Measurements from ENCODE around the gene CD9. TPM values are rescaled to one million over a fixed set of nuclear protein-coding genes. Genes with fewer than 3 reads are reported as not detected.

Gene CD9
- total and polyA plus RNA-seq, 2 of the 8 experiments (the other 6 are each of a cell fraction or from before 2014, with no cell fraction given), result 168 to 319 TPM

DNA sequence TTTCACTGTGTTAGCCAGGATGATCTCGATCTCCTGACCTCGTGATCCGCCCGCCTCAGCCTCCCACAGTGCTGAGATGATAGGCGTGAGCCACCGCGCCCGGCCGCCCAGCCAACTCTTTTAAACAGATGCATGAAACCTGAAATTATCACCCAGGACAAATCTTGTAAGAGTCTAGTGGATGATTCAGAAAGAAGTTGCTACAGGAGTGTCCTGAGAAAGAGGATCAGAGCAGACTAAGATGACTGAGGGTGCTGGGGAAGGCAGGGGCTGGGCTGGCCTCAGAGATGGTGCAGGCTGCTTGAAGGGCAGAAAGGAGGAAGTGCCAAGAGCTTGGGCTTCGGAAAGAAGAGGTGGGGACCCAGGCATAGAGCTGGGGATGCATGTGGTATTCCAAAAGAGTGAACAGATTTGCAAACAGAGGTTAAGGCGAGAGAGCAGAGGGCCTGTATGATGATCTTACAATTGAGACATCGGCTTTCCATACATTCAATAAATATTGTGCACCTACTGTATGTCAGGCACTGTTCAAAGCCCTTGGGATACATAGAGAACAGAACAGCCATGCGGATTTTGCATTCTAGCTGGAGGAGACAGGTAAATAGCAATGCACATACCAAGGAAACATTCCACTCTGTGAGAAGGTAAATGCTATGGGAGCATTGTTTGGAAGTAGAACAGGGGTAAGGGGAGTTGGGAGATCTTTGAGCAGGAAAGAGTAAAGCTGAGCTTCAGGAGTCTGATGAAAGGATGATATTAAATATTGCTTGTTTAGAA lies 7.4 kb upstream of the CD9 start:
- Histone ChIP-seq H2BK12ac (ENCODE audit: low read depth, low read length) (peak overlapping the region; percentile 19; the same call in 1 of the 2 replicates), H4K8ac (ENCODE audit: extremely low read depth, insufficient read depth, low read length) (no peak overlapping the region; the same call in 1 of the 2 replicates), H2BK120ac (replicated peaks; ENCODE audit: low read depth, low read length) (no peak overlapping the region), H2AK5ac (ENCODE audit: low read depth, low read length) (peak overlapping the region; percentile 34; the same call in 1 of the 2 replicates), H3K9me3 (ENCODE audit: insufficient read depth in 2 of 2, low read depth in 1 of 2, low read length in 1 of 2) (no peaks in the 10 kb centered on the region; a peak in 1 of 4 replicates), H3K9ac (replicated peaks in 1 of 4; ENCODE audit: extremely low read depth in 1 of 4, low read depth in 3 of 4, low read length in 3 of 4) (no peak overlapping the region), H4K91ac (replicated peaks; ENCODE audit: insufficient read length, low read length) (no peak overlapping the region), H4K5ac (ENCODE audit: insufficient read length, low read depth, low read length) (no peak overlapping the region), H2BK20ac (ENCODE audit: low read length) (no peak overlapping the region), H3K4me1 (replicated peaks in 1 of 4; ENCODE audit: control insufficient read depth in 3 of 4, insufficient read depth in 4 of 4, low read length in 3 of 4) (peaks cover under 1 to 13% (median 5%) of the 10 kb centered on the region in 4 experiments; a peak in 6 of 7 replicates), H3K79me1 (ENCODE audit: low read depth, low read length) (no peaks in the 10 kb centered on the region), H3K4ac (replicated peaks; ENCODE audit: insufficient read length, low read depth, low read length) (no peak overlapping the region), H2BK15ac (ENCODE audit: low read length) (0 out of 2 replicates have a peak overlapping the region, but pooled peaks have one; percentile 12), H3K79me2 (ENCODE audit: control insufficient read depth in 1 of 2, insufficient read depth in 2 of 2, low read length in 2 of 2) (no peaks in the 10 kb centered on the region), H2BK5ac (ENCODE audit: low read depth, low read length) (no peak overlapping the region), H3K23ac (ENCODE audit: insufficient read length) (no peak overlapping the region), H3K14ac (ENCODE audit: insufficient read length) (no peak overlapping the region), H3K18ac (ENCODE audit: extremely low read depth, low read length) (no peak overlapping the region), H3K23me2 (ENCODE audit: low read depth, low read length) (no peaks in the 10 kb centered on the region), H3K27me3 (replicated peaks in 1 of 4; ENCODE audit: control insufficient read depth in 3 of 4, extremely low read depth in 1 of 4, insufficient read depth in 3 of 4, low read length in 3 of 4) (no peaks in the 10 kb centered on the region; a peak in 1 of 7 replicates), H3K4me3 (ENCODE audit: extremely low read depth in 1 of 4, insufficient read depth in 2 of 4, low read depth in 3 of 4, low read length in 4 of 4) (no peak overlapping the region), H3K27ac (ENCODE audit: low read depth, low read length) (no peak overlapping the region), H3K56ac (replicated peaks; ENCODE audit: insufficient read length, low read depth, low read length) (no peak overlapping the region), H3K36me3 (ENCODE audit: control insufficient read depth in 2 of 4, insufficient read depth in 4 of 4, low read length in 3 of 4) (no peaks in the 10 kb centered on the region), H4K20me1 (replicated peaks in 1 of 2; ENCODE audit: control insufficient read depth in 1 of 2, insufficient read depth in 2 of 2, low read length in 2 of 2) (no peaks in the 10 kb centered on the region), H3K4me2 (ENCODE audit: insufficient read depth in 1 of 2, low read depth in 2 of 2, low read length in 2 of 2) (no peak overlapping the region), H2AFZ (ENCODE audit: low read length) (no peak overlapping the region)
- POLR2A ChIA-PET (ENCODE audit: partially characterized antibody), result interaction anchor here (0.8 to 1.7 kb wide), 6 partner anchors 10 to 86 kb away, joined by 3 to 6 read pairs (median 4); no protein-coding TSS in a partner anchor
- TF ChIP-seq SP4 (IDR thresholded peaks at IDR 0.05; ENCODE audit: low read length), result no peak
- 0 out of 2 replicates have a peak, but pooled peaks have one; percentile 7 for TF ChIP-seq TEAD4 (IDR thresholded peaks at IDR 0.05; ENCODE audit: low read depth, low read length)
- CTCF ChIA-PET (ENCODE audit: partially characterized antibody), result interaction anchor here (1.1 to 26.9 kb wide), 20 partner anchors 10 to 204 kb away, joined by 3 to 433 read pairs (median 6); no protein-coding TSS in a partner anchor
- 89% methylated on average over 13 of the region's 13 CpGs; no CpG with 5 or more reads in 1 of the 2 experiments for WGBS, 2 experiments (ENCODE audit: extremely low coverage in 1 of 2, insufficient coverage in 1 of 2, insufficient read length in 1 of 2, insufficient replicate concordance in 2 of 2, low coverage in 1 of 2, low lambda C conversion rate in 2 of 2, missing lambda C conversion rate in 1 of 2)
- DNase-seq (ENCODE audit: low read depth in 1 of 2, low spot score in 2 of 2) (no peak), FAIRE-seq (no peak)

All from H1 (cell line).